Hematopoietic multipotent progenitor cell treated with erythropoietin and hydrocortisone succinate and interleukin-3 and kit ligand, for 8 days (in vitro differentiated cells): ENCODE results near the gene B3GNT5.
A peak's percentile ranks its signal among the peaks of the same experiment; 100 is the strongest.

Source experiments
- DNase-seq: peaks from one replicate; pipeline ENCODE4 v3.0.0-alpha.2; 2015

B3GNT5 gene

DNA sequence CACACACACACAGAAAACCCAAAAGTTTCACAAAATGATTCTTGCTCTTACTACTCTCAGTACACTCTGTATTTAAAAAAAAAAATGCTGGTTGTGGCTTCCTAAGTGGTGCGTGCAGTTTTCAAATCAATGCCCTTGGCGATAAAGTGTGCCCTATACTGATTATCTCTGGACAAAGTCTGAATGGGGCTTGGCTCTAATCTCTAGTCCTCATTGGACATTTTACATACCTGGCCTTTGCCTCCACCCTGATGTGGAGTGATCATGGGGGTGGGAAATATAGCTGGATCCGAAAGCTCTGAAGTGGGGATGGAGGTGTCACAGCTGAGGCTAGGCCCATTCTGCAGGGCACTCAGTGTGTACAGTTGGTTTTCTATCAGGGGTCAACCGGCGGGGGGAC lies 14.1 kb downstream of the B3GNT5 start:
- DNase-seq, result no peak

DNA sequence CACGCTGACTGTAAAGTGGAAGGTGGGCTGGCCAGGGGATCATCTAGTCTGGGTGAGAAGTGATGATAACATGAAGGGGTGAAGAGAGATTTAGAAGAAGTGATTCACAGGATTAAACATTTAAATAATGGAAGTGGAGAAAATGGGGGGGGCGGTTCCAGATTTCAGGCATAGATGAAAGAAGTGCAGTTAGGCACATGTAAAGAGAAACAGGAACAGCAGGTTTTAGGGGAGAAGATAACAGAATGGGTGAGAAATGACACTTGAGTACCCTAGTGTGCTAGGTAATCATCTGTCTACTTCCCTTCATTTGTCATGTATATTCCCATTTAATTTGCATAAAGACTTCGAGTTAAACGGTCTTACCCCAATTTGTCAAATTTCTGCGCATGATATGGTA lies 15.3 kb downstream of the B3GNT5 start:
- no peak for DNase-seq

DNA sequence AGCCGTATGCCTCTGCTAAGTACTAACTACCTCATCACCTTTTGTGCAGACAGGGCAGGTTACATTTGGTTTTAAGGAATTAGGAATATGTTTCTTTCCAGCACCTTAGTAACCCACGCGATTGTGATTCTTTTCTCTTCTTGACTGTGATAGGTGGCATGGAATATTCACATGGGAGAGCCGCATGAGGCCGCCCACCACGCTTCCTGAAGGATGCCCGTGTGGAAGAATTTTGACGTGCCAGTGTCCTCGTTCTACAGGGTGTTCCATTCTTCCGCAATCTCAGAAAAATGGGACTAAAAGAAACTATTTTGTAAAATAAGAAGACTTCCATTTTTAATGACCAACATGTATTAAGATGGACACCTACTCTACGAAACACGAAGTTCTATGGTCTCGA lies 16.3 kb downstream of the B3GNT5 start:
- DNase-seq, result no peak

DNA sequence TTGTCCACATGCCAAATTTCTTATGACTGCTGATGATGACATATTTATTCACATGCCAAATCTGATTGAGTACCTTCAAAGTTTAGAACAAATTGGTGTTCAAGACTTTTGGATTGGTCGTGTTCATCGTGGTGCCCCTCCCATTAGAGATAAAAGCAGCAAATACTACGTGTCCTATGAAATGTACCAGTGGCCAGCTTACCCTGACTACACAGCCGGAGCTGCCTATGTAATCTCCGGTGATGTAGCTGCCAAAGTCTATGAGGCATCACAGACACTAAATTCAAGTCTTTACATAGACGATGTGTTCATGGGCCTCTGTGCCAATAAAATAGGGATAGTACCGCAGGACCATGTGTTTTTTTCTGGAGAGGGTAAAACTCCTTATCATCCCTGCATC lies 17.3 kb downstream of the B3GNT5 start:
- DNase-seq, result no peak

DNA sequence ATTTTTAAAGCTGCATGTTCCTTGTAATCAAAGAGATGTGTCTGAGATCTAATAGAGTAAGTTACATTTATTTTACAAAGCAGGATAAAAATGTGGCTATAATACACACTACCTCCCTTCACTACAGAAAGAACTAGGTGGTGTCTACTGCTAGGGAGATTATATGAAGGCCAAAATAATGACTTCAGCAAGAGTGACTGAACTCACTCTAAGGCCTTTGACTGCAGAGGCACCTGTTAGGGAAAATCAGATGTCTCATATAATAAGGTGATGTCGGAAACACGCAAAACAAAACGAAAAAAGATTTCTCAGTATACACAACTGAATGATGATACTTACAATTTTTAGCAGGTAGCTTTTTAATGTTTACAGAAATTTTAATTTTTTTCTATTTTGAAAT lies 19.1 kb downstream of the B3GNT5 start:
- DNase-seq, result no peak

DNA sequence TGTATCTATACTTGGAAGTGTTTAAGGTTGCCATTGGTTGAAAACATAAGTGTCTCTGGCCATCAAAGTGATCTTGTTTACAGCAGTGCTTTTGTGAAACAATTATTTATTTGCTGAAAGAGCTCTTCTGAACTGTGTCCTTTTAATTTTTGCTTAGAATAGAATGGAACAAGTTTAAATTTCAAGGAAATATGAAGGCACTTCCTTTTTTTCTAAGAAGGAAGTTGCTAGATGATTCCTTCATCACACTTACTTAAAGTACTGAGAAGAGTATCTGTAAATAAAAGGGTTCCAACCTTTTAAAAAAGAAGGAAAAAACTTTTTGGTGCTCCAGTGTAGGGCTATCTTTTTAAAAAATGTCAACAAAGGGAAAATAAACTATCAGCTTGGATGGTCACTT lies 19.7 kb downstream of the B3GNT5 start:
- no peak for DNase-seq

DNA sequence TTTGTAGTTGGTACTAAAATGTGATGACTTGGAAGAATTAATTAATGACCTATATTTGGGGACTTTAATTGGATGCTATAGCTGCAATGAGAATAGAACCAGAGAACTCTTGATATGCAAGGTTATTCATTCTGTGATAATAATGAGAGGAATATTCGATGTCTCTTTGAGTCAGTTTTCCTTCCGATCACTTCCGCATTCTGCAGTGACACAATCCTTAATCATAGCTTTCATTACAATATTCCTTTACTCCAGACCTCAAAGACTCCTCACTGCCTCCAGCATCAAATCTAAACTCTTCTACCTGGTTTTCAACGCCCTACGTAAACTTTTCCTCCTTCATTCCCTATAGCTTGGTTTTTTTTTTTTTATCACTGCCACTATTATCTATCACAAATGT lies 21.6 kb downstream of the B3GNT5 start:
- no peak for DNase-seq

DNA sequence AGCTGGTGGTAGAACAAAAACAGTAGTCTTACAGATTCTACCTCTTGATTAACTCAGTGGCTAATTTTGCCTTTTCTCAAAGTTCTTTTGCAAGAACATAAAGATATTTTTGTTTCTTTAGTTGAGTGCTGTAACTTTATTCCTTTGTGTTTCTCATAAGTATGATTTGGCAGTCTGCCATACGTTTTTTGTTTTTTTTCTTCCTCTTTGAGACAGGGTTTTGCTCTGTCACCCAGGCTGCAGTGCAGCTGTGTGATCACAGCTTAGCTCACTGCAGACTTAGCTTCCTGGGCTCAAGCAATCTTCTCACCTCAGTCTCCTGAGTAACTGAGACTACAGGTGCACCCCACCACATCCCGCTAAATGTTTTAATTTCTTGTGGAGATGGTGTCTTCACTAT lies 22.4 kb downstream of the B3GNT5 start:
- peak; percentile 79 for DNase-seq

DNA sequence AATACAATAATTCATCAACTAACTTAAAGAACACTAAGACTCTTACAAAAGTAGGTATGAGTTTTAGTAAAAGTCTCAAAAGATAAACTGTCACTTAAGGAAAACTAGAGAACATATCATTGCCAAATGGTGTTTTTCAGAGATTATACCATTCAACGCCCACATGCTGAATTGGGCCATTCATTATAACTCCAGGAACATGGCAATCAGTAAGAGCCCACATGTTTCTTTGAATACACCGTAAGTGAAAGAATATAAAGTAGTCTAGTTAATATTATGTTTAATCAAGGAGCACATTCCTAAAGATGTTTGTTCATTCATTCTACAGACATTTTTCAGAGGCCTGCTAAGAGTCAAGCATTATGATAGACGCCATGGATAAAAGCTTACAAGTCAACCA lies 22.9 kb downstream of the B3GNT5 start:
- DNase-seq, result peak; percentile 51

DNA sequence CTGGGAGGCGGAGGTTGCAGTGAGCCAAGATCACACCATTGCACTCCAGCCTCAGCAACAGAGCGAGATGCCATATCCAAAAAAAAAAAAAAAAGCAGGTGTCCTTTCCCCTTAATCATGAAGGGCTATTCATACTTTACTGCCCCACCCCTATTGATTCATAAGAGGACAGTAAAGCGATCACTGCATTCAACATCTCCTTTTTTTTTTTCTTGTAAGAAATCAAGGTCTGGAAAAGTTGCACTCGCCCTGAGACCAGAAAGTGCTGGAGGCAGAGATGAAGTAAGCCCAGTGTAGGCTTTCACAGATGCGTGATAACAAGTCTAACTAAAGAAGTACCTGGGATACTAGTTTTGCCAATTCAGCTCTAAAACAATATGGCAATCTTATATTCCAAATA lies 24.2 kb downstream of the B3GNT5 start:
- DNase-seq, result no peak

DNA sequence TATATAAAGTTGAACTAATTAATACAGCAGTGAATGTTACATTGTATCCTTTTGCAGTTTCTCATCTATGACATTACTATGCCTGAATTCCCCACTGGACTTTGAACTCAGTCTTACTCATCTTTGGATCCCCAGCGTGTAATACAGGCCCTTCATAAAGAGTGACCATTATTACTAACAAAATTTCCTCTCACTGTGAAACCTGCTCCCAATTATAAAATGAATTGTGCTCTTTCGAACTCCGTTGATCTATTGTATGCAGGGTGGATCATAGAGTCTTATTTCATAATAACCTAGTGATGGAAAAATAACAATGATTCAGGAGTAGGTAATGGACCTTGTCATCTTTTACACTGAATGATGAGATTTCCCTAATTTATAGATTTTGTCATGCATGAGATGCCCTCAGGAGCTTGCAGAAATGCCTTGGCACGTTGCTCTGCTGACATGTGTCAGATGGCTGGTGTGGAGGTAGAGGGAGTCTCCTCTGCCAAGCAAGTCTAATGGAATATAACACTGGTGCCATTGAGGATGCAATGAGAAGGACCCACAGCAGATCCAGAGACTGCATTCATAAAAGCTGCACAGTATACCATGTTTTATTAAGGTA lies 25.5 kb downstream of the B3GNT5 start:
- no peak for DNase-seq

DNA sequence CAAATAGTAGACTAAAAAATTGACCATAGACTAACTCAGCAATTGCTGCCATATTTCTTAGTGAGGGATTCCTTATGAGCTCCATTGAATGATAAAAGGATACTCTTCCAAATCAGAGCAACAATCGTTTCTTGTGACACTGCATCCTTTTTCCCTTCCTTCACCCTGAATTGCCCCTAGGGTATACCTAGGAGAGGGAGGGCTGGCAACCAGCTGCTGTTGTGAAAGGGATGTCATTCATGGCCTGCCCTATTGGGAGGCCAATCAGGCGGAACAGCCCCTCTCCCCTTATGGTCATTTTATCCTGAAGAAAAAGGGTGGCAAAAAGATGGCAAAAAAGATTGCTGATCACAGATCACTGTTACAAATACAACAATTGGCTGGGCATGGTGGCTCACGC lies 26.3 kb downstream of the B3GNT5 start:
- no peak for DNase-seq

DNA sequence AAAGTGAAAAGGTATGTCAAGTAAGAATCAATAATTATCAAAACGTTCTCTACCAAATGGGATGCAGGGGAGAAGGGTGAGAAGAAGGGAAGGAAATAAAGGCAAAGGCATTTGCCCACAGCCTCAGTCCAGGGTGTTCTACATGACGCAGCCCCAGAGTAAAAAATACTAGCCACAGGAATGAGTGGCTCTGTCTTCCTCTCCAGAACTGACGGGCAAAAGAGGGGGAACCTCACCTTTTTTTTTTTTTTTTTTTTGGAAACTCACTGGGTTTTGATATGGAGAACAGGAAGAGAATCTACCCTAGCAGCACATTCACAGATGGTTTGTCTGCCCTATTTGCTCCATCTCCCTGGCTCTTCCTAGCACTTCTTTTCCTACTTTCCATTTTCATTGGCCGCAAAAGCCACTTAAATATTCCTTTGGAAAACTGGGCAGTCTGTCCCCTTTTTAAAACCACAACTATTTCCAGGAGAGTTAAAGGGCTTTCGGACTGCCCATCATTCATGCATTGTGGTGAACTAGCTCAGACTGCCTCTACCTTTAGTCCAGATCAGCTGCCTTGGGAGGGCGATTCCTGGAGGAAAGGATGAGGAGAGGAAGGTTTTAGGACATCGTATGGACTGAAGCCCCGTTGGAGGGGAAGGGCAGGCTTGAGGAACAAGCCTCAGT lies 28.2 kb downstream of the B3GNT5 start:
- no peak for DNase-seq

DNA sequence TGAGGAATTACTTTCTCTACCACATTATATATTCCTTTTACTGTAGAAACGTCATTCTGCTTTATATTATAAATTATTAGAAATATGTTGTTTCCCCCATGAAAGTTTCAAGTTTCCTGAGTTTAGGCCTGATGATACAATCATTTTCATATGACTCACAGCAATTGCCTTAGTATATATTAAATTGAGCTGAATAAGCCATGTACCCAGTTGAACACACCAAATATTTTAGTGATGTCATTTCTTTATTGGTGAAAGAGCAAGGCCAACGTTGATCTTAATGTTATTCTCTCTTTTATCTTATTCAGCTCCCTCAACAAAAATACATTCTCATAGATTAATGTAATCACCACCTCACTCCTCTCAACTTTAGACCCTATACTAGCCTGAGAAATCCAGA lies 30.8 kb downstream of the B3GNT5 start:
- no peak for DNase-seq

DNA sequence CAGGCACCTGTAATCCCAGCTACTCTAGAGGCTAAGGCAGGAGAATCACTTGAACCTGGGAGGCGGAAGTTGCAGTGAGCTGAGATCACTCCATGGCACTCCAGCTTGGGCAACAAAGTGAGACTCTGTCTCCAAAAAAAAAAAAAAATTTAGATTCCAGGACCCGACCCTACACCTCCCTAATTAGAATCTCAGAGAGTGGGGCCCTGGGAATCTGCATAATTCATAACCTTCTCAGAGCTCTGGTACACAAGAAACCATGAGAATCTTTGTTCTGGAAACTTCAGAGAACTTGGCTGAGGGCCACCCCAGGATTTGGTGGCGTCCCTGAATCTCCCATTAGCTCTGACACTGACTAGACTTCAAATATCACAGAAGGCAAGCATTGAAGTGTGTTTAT lies 31.5 kb downstream of the B3GNT5 start:
- DNase-seq, result no peak

DNA sequence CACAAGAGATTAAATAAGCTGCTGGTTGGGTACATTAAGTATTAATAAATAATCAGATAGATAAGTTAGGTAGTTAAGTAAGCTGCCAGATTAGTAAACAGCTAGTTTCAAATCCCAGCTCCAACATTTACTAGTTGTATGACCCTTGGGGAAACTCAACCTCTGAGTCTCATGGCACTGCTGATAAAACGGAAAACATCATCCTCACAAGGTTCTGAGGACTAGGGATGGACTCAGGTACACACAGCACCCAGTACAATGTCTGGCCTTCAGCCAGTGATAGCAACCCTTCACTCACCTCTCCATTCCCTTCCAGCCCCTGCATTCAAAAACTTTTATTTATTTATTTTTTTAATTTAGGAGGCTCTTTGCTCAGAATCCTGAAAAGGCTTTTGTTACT lies 32.3 kb downstream of the B3GNT5 start:
- no peak for DNase-seq

DNA sequence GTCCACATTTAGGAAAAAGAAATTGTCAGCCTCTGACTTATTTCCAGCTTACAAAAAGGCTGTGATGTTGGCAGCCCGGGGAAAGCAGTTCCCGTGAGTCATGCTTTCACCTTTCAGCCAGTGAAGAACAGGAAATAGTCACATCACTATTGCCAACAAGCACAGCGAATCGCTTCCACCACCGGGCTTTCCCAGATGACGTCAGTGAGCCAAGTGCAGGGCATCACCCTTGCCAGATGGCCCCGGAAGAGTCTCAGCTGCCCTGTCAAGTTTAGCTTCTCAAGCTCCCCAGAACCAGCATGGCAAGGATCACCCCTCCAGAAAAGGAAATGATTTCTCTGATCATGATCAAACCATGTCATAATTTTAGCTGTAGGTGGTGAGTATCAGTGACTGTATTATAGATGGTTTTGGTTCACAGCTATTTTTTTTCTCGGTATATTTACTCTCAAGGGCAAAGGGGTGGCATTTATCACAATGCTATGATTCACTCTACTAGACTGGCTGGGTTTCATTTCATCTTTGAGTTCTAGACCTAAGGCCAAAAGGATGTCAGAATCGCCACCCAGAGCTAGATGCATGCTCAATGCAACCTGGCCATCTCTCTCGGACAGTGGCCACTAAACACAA lies 32.9 kb downstream of the B3GNT5 start:
- DNase-seq, result peak; percentile 79

DNA sequence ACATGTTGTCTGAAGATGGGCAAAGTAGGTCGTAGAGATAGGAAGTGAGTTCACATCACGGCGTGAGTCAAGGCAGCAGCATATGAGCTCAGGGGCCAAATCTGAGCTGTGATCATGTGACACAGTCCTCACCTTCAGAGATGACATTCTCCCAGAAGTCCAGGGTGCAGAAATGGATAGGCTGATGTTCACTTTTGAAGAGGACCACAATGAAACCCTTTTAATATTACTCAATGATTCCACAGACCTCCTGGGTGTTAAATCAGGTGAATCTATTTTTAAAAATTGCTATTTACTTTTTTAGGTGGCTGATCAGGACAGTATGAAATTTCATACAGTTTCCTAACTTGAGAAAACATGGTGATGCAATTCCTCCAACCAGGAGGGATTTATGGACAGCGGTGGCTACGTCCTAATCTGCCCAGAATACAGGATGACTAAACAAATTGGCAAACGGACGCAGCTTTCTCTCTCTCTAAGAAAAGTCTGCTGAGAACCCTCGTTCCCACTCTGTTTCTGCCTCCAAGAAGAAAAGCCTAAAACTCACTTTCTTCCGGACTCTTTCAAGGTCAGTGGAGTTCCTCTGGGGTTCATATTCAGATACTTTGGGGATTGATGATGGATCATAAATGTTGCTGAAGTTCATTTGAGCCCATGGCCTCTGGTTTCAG lies 34.4 kb downstream of the B3GNT5 start:
- DNase-seq, result no peak

DNA sequence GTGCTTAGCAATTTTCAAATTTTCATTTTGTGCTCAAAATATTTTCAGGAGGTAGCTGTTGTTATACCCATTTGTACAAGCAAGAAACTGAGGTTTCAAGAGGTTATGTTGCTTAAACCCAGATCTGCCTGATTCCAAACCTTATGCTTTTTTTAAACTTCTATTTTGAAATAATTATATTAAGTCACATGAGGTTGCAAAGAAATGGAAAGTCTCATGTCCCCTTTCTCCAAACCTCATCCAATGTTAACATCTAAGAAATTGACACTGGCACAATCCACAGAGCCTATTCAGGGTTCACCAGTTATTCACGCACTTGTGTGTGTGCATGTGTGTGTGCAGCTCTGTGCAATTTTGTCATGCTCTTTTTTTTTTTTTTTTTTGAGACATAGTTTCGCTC lies 35.1 kb downstream of the B3GNT5 start:
- DNase-seq, result no peak

DNA sequence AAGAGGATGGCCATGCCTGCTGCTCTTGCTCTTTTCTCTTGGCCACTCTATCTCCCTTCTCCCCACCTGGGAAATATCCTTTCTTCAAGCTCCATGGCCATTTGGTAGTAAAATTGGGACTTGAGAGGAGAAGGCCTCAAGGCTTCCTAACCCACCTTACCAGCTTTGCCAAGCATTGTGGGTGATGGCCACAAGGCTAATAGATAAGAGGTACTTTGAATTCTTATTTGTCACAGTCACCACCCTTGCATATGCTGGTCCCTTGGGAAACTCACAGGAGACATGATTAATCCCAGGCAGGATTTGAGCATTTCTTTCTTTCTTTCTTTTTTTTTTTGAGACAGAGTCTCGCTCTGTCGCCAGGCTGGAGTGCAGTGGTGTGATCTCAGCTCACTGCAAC lies 37.2 kb downstream of the B3GNT5 start:
- no peak for DNase-seq

DNA sequence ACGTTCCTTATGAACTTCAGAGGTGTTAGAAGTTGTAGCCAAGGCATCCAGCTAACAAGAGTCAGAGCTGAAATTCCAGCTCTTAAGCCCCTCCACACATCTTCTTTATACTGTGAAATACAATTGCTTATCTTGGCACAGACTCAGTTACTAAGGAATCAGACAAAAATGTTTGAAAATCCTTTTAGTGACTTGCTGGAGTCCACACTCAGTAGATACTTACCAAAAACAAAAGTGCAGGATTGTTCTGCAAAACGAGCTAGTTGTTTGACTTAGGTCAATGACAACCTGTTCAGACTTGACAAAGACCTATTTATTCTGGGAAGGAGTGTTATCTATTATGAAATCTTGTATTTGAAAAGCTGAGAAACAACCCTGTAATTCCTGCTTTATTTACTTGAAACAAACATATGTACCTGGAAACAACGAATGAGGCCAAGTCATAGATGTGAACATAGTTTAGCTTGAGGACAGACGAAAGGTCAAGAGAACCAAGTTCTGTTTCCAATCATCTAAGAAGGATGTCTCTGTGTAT lies 38.5 kb downstream of the B3GNT5 start:
- no peak for DNase-seq

DNA sequence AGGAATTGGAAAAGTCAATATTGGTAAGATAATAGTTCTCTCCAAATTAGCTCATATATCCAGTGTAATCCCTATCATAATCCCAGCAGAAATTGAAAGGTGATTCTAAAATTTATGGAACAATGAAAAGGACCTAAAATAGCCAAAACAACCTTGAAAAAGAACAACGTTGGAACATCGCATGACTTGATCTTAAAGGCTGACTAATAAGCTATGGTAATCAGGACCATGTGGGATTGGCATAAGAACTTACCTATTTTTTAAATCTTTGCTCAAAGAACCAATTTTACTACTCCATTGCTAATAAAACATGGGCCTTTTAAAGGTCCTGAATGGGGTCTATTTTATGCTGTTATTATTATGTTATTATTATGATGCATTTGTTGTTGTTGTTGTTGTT lies 40.9 kb downstream of the B3GNT5 start:
- DNase-seq, result no peak

DNA sequence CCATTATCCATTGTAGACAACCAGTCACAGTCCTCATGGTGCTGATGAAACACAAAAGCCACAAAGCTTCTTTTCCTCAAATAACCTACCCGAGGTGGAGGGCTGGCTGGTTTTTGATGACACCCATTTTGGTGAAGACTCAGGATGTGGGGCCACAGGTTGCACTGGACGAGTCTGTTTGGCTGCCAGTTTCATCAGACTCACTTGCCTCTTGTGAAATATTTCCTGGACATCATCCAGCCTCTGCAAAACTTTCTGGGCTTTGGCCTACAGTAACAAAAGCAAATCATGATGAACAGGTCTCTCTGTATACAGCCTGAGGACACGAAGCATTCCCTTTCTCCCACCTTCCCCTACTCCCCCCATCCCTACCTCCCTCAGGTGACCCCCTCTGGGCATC lies 42.2 kb downstream of the B3GNT5 start:
- peak; percentile 34 for DNase-seq

DNA sequence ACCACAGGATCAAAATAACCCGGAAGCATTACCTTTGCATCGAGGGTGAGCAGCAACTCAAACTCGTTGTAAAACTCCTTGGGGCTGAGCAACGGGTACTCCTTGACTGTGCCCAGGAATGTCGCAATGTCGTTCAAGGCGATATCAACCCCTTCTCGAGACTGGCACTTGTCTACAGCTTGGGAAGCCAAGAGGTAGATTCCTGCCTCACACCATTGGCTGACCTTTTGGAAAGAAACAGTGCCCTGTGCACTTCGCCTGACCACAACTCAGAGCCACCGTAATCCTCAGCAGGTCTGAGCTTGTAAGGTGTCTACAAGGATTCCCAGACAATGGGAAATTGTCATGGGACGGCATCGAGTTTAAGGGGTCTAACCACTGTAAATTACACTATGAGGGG lies 43.9 kb downstream of the B3GNT5 start:
- no peak for DNase-seq
